ENCODE measurements around the gene NME9. TPM values are rescaled to one million over a fixed set of nuclear protein-coding genes. Genes with fewer than 3 reads are reported as not detected.

NME9 gene
- total and polyA plus RNA-seq, 8 donors, result 0.47 to 3.5 (median 0.85) TPM

GRCh38 chr3:138253609-138254008 lies 76.0 kb downstream of the NME9 start:
- FAIRE-seq (no peak), DNase-seq (no peak), ATAC-seq (no peak)
- no peak overlapping the region for H3K4me3 ChIP-seq
- intact Hi-C loops (cut with DNase I), result no loop called here
- H3K27me3 ChIP-seq, result no peaks in the 10 kb centered on the region
- whole genome bisulfite sequencing, 2 donors, result 88 to 92% methylated on average over 1 of the region's 1 CpG
- H3K9me3 ChIP-seq, result no peaks in the 10 kb centered on the region
- H3K27ac ChIP-seq, result no peak overlapping the region
- no peaks in the 10 kb centered on the region for H3K4me1 ChIP-seq
- H3K36me3 ChIP-seq, result no peaks in the 10 kb centered on the region
- TF ChIP-seq, protein P1, sequence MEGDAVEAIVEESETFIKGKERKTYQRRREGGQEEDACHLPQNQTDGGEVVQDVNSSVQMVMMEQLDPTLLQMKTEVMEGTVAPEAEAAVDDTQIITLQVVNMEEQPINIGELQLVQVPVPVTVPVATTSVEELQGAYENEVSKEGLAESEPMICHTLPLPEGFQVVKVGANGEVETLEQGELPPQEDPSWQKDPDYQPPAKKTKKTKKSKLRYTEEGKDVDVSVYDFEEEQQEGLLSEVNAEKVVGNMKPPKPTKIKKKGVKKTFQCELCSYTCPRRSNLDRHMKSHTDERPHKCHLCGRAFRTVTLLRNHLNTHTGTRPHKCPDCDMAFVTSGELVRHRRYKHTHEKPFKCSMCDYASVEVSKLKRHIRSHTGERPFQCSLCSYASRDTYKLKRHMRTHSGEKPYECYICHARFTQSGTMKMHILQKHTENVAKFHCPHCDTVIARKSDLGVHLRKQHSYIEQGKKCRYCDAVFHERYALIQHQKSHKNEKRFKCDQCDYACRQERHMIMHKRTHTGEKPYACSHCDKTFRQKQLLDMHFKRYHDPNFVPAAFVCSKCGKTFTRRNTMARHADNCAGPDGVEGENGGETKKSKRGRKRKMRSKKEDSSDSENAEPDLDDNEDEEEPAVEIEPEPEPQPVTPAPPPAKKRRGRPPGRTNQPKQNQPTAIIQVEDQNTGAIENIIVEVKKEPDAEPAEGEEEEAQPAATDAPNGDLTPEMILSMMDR (IDR thresholded peaks at IDR 0.05), result no peak

Other genes starting within 250 kb of the NME9 start
- gene DZIP1L, start 214.2 kb downstream of the NME9 start, total RNA-seq, result 10 to 100 TPM in 2 of 6 donors, 1 to 10 TPM in 4; 6.3 to 11.4 (median 8.7) TPM
- 10 to 100 TPM; 19.3 to 21.7 TPM for gene DZIP1L, start 214.2 kb downstream of the NME9 start, polyA plus RNA-seq
- 1 to 10 TPM in 4 of 6 donors, under 1 TPM in 2; 0.47 to 2.0 (median 1.1) TPM for gene A4GNT, start 197.5 kb downstream of the NME9 start, total RNA-seq
- 1 to 10 TPM in 1 of 2 donors, under 1 TPM in 1; 0.34 to 1.2 TPM for gene A4GNT, start 197.5 kb downstream of the NME9 start, polyA plus RNA-seq
- 10 to 100 TPM in 1 of 6 donors, 1 to 10 TPM in 5; 4.3 to 12.2 (median 6.3) TPM for gene DBR1, start 154.9 kb downstream of the NME9 start, total RNA-seq
- 1 to 10 TPM; 3.5 to 7.6 TPM for gene DBR1, start 154.9 kb downstream of the NME9 start, polyA plus RNA-seq
- 10 to 100 TPM; 15.4 to 21.1 (median 18.6) TPM for gene ARMC8, start 142.6 kb downstream of the NME9 start, total RNA-seq
- 10 to 100 TPM in 1 of 2 donors, 1 to 10 TPM in 1; 7.6 to 14.4 TPM for gene ARMC8, start 142.6 kb downstream of the NME9 start, polyA plus RNA-seq
- gene MRAS, start 18.7 kb upstream of the NME9 start, total RNA-seq, result 10 to 100 TPM in 1 of 6 donors, 1 to 10 TPM in 5; 2.3 to 12.6 (median 5.6) TPM
- 1 to 10 TPM; 2.8 to 5.3 TPM for gene MRAS, start 18.7 kb upstream of the NME9 start, polyA plus RNA-seq
- gene ESYT3, start 104.8 kb upstream of the NME9 start, total RNA-seq, result 1 to 10 TPM in 4 of 6 donors, under 1 TPM in 2; 0.95 to 2.8 (median 1.4) TPM
- 1 to 10 TPM; 1.2 to 2.1 TPM for gene ESYT3, start 104.8 kb upstream of the NME9 start, polyA plus RNA-seq